WTC11 (cell line): ENCODE data around the gene GNAS-AS1. TPM values are rescaled to one million over a fixed set of nuclear protein-coding genes. Genes with fewer than 3 reads are reported as not detected.

Experiments used
- ATF1 ChIP-seq: sonication (generic); formaldehyde crosslinking; IDR thresholded peaks from 2 replicates; pipeline ENCODE4 v1.8.1; 2023; ENCODE audit warnings: mild to moderate bottlenecking, moderate library complexity, missing genetic modification reagents
- ATF6 ChIP-seq: sonication (generic); formaldehyde crosslinking; IDR thresholded peaks from 2 replicates; pipeline ENCODE4 v1.8.1; 2023; ENCODE audit warnings: mild to moderate bottlenecking, missing genetic modification reagents
- ELF4 ChIP-seq: sonication (generic); formaldehyde crosslinking; IDR thresholded peaks from 2 replicates; pipeline ENCODE4 v1.8.1; 2022; ENCODE audit warnings: low read depth, mild to moderate bottlenecking, moderate library complexity, missing genetic modification reagents
- FOXK1 ChIP-seq: sonication (generic); formaldehyde crosslinking; IDR thresholded peaks from 2 replicates; pipeline ENCODE4 v1.8.0; 2022; ENCODE audit warnings: mild to moderate bottlenecking, moderate library complexity, missing genetic modification reagents
- GABPB1 ChIP-seq: sonication (generic); formaldehyde crosslinking; IDR thresholded peaks from 2 replicates; pipeline ENCODE4 v1.8.1; 2023; ENCODE audit warnings: mild to moderate bottlenecking, missing genetic modification reagents
- NFATC4 ChIP-seq: fragments of 250-450 bp; sonication (Bioruptor Pico); IDR thresholded peaks from 2 replicates; pipeline ENCODE4 v1.9.0; 2021; ENCODE audit warnings: mild to moderate bottlenecking
- NR1H2 ChIP-seq: sonication (generic); formaldehyde crosslinking; IDR thresholded peaks from 2 replicates; pipeline ENCODE4 v1.9.0; 2021; ENCODE audit warnings: mild to moderate bottlenecking, moderate library complexity, missing genetic modification reagents
- NR3C1 ChIP-seq: sonication (generic); formaldehyde crosslinking; conservative IDR thresholded peaks from 2 replicates; pipeline ENCODE4 v1.8.1; 2023; ENCODE audit warnings: low read depth, mild to moderate bottlenecking, missing genetic modification reagents
- PRRX2 ChIP-seq: fragments of 250-450 bp; sonication (Bioruptor Pico); IDR thresholded peaks from 2 replicates; pipeline ENCODE4 v1.8.0; 2021; ENCODE audit warnings: mild to moderate bottlenecking
- RELA ChIP-seq: sonication (generic); formaldehyde crosslinking; IDR thresholded peaks from 2 replicates; pipeline ENCODE4 v1.8.1; 2022; ENCODE audit warnings: missing genetic modification reagents, mild to moderate bottlenecking, borderline replicate concordance
- STAT6 ChIP-seq: sonication (generic); formaldehyde crosslinking; conservative IDR thresholded peaks from 2 replicates; pipeline ENCODE4 v1.8.1; 2023; ENCODE audit warnings: mild to moderate bottlenecking, low read depth, missing genetic modification reagents, moderate library complexity
- TCF7 ChIP-seq: sonication (generic); formaldehyde crosslinking; IDR thresholded peaks from 2 replicates; pipeline ENCODE4 v1.8.0; 2022; ENCODE audit warnings: mild to moderate bottlenecking, low read depth, missing genetic modification reagents, moderate library complexity
- TEAD1 ChIP-seq: sonication (generic); formaldehyde crosslinking; IDR thresholded peaks from 2 replicates; pipeline ENCODE4 v1.8.0; 2022; ENCODE audit warnings: mild to moderate bottlenecking, missing genetic modification reagents
- ZNF232 ChIP-seq: sonication (generic); formaldehyde crosslinking; IDR thresholded peaks from 2 replicates; pipeline ENCODE4 v1.8.0; 2022; ENCODE audit warnings: mild to moderate bottlenecking, missing genetic modification reagents
- ZNF263 ChIP-seq: sonication (generic); formaldehyde crosslinking; IDR thresholded peaks from 2 replicates; pipeline ENCODE4 v1.8.1; 2022; ENCODE audit warnings: low read depth, mild to moderate bottlenecking, moderate library complexity, missing genetic modification reagents
- ZNF396 ChIP-seq: fragments of 250-450 bp; sonication (Bioruptor Pico); IDR thresholded peaks from 2 replicates; pipeline ENCODE4 v1.8.0; 2021; ENCODE audit warnings: mild to moderate bottlenecking, moderate library complexity, borderline replicate concordance
- ZNF416 ChIP-seq: fragments of 250-450 bp; sonication (Bioruptor Pico); IDR thresholded peaks from 2 replicates; pipeline ENCODE4 v1.9.0; 2021; ENCODE audit warnings: mild to moderate bottlenecking, inconsistent platforms
- total RNA-seq: library from RNA; stranded (reverse); gene quantifications from 3 replicates; pipeline ENCODE4 v1.2.3, GENCODE V29; 2021
- TF ChIP-seq, protein P1 (sequence below): sonication (generic); formaldehyde crosslinking; IDR thresholded peaks from 2 replicates; pipeline ENCODE4 v1.8.1; 2023; ENCODE audit warnings: mild to moderate bottlenecking, missing genetic modification reagents
- TF ChIP-seq, protein P2 (sequence below): sonication (generic); formaldehyde crosslinking; IDR thresholded peaks from 2 replicates; pipeline ENCODE4 v1.8.1; 2022; ENCODE audit warnings: mild to moderate bottlenecking, missing genetic modification reagents, moderate library complexity, borderline replicate concordance
- TF ChIP-seq, protein P3 (sequence below): fragments of 250-450 bp; sonication (Bioruptor Pico); conservative IDR thresholded peaks from 2 replicates; pipeline ENCODE4 v1.9.0; 2021; ENCODE audit warnings: mild to moderate bottlenecking
- TF ChIP-seq, protein P4 (sequence below): sonication (generic); formaldehyde crosslinking; IDR thresholded peaks from 2 replicates; pipeline ENCODE4 v1.8.1; 2022; ENCODE audit warnings: missing genetic modification reagents, borderline replicate concordance
- TF ChIP-seq, protein P5 (sequence below): sonication (generic); formaldehyde crosslinking; IDR thresholded peaks from 2 replicates; pipeline ENCODE4 v1.8.0; 2022; ENCODE audit warnings: missing genetic modification reagents
- TF ChIP-seq, protein P6 (sequence below): sonication (generic); formaldehyde crosslinking; IDR thresholded peaks from 2 replicates; pipeline ENCODE4 v1.8.0; 2022; ENCODE audit warnings: mild to moderate bottlenecking, missing genetic modification reagents

Gene GNAS-AS1
- total RNA-seq, 1 experiment from 2014 or later, result 12.2 TPM

DNA sequence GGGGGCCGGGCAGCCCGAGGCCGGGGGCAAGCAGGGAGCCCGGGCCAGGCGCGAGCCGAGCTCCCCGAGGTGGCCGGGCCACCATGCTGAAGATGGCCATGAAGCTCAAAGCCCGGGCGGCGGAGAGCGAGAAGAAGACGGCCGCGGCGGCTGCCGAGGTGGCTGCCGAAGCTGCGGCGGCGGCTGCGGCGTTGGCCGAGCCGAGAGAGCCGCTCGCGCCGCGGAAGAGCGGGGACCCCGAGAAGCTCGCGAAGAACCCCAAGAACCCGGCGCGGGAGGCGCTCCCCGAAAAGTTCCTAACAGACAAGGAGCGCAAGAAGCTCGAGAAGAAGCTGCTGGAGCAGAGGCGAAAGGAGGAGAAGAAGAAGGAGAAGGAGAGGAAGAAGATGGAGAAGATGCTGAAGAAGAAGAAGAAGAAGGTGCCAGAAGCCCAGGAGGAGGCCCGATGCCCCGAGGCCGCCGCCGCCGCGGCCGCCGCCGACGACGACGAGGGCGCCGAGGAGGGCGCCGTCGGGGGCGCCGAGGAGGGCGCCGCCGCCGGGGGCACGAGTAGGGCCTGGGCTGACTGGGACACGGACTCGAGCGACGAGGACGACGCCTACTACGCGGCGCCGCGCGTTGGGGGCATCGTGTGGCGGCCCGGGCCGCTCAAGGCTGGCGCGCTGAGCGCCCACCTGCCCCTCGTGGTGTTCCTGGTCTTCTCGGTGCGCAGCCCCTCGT, 39.3 kb upstream of the GNAS-AS1 start (continued):
- TF ChIP-seq ATF6 (CRISPR knock-in tag) (no peak), ZNF396 (CRISPR knock-in tag) (no peak), PRRX2 (no peak), TCF7 (CRISPR knock-in tag) (0 out of 2 replicates have a peak, but pooled peaks have one; percentile 75), GABPB1 (CRISPR knock-in tag) (no peak), NFATC4 (CRISPR knock-in tag) (no peak), NR3C1 (CRISPR knock-in tag) (no peak), ATF1 (CRISPR knock-in tag) (0 out of 2 replicates have a peak, but pooled peaks have one; percentile 24), FOXK1 (CRISPR knock-in tag) (no peak), ZNF263 (0 out of 2 replicates have a peak, but pooled peaks have one; percentile 37), STAT6 (CRISPR knock-in tag) (no peak), ELF4 (CRISPR knock-in tag) (no peak), NR1H2 (CRISPR knock-in tag) (no peak), RELA (CRISPR knock-in tag) (0 out of 2 replicates have a peak, but pooled peaks have one; percentile 29), ZNF232 (CRISPR knock-in tag) (no peak), ZNF416 (CRISPR knock-in tag) (no peak), TEAD1 (no peak)
- TF ChIP-seq, protein P1, sequence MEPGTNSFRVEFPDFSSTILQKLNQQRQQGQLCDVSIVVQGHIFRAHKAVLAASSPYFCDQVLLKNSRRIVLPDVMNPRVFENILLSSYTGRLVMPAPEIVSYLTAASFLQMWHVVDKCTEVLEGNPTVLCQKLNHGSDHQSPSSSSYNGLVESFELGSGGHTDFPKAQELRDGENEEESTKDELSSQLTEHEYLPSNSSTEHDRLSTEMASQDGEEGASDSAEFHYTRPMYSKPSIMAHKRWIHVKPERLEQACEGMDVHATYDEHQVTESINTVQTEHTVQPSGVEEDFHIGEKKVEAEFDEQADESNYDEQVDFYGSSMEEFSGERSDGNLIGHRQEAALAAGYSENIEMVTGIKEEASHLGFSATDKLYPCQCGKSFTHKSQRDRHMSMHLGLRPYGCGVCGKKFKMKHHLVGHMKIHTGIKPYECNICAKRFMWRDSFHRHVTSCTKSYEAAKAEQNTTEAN (CRISPR knock-in tag), result no peak
- TF ChIP-seq, protein P2, sequence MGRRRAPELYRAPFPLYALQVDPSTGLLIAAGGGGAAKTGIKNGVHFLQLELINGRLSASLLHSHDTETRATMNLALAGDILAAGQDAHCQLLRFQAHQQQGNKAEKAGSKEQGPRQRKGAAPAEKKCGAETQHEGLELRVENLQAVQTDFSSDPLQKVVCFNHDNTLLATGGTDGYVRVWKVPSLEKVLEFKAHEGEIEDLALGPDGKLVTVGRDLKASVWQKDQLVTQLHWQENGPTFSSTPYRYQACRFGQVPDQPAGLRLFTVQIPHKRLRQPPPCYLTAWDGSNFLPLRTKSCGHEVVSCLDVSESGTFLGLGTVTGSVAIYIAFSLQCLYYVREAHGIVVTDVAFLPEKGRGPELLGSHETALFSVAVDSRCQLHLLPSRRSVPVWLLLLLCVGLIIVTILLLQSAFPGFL (CRISPR knock-in tag), result no peak
- TF ChIP-seq, protein P3, sequence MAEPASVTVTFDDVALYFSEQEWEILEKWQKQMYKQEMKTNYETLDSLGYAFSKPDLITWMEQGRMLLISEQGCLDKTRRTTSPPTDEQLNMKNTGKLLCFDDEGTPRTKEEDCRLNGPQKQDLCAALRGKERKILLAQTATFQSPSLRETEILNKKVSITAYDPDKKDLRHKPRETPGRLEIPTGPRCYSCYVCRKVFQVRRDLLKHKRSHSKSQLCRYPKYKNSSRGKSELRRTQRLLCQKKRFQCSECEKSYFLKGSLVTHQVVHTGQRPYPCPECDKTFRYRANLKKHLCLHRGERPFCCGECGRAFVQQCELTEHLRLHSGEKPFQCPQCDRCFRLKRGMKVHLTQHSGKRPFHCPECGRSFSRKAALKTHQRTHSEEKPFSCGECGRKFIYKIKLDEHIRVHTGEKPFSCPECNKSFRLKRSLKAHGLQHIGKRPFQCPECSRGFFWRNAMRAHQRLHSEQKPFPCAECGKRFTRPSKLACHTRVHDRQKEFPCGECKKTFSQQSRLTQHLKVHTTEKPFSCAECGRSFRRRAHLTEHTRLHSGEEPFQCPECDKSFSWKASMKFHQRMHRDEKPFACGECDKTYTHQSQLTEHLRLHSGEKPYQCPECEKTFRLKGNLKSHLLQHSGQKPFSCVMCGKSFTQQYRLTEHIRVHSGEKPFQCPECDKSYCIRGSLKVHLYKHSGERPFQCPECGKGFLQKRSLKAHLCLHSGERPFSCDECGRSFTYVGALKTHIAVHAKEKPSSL (CRISPR knock-in tag), result no peak
- TF ChIP-seq, protein P4, sequence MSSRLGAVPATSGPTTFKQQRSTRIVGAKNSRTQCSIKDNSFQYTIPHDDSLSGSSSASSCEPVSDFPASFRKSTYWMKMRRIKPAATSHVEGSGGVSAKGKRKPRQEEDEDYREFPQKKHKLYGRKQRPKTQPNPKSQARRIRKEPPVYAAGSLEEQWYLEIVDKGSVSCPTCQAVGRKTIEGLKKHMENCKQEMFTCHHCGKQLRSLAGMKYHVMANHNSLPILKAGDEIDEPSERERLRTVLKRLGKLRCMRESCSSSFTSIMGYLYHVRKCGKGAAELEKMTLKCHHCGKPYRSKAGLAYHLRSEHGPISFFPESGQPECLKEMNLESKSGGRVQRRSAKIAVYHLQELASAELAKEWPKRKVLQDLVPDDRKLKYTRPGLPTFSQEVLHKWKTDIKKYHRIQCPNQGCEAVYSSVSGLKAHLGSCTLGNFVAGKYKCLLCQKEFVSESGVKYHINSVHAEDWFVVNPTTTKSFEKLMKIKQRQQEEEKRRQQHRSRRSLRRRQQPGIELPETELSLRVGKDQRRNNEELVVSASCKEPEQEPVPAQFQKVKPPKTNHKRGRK, result no peak
- TF ChIP-seq, protein P5, sequence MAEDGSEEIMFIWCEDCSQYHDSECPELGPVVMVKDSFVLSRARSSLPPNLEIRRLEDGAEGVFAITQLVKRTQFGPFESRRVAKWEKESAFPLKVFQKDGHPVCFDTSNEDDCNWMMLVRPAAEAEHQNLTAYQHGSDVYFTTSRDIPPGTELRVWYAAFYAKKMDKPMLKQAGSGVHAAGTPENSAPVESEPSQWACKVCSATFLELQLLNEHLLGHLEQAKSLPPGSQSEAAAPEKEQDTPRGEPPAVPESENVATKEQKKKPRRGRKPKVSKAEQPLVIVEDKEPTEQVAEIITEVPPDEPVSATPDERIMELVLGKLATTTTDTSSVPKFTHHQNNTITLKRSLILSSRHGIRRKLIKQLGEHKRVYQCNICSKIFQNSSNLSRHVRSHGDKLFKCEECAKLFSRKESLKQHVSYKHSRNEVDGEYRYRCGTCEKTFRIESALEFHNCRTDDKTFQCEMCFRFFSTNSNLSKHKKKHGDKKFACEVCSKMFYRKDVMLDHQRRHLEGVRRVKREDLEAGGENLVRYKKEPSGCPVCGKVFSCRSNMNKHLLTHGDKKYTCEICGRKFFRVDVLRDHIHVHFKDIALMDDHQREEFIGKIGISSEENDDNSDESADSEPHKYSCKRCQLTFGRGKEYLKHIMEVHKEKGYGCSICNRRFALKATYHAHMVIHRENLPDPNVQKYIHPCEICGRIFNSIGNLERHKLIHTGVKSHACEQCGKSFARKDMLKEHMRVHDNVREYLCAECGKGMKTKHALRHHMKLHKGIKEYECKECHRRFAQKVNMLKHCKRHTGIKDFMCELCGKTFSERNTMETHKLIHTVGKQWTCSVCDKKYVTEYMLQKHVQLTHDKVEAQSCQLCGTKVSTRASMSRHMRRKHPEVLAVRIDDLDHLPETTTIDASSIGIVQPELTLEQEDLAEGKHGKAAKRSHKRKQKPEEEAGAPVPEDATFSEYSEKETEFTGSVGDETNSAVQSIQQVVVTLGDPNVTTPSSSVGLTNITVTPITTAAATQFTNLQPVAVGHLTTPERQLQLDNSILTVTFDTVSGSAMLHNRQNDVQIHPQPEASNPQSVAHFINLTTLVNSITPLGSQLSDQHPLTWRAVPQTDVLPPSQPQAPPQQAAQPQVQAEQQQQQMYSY (CRISPR knock-in tag), result no peak
- TF ChIP-seq, protein P6, sequence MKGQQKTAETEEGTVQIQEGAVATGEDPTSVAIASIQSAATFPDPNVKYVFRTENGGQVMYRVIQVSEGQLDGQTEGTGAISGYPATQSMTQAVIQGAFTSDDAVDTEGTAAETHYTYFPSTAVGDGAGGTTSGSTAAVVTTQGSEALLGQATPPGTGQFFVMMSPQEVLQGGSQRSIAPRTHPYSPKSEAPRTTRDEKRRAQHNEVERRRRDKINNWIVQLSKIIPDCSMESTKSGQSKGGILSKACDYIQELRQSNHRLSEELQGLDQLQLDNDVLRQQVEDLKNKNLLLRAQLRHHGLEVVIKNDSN (CRISPR knock-in tag), result 0 out of 2 replicates have a peak, but pooled peaks have one; percentile 20
